Small intestine (tissue), 16 donors: ENCODE measurements around the gene ACADVL. TPM values are rescaled to one million over a fixed set of nuclear protein-coding genes. Genes with fewer than 3 reads are reported as not detected.
"Not testable (repeated sequence)": the region's sequence is repeated elsewhere in the genome, so short reads cannot be mapped to it uniquely, and the experiment has no call there.

Experiments used
- DNase-seq, 2 donors: peaks; one replicate each; pipeline versions ENCODE4 v3.0.0 to v3.0.0-alpha.2; 2013
- FAIRE-seq: peaks from 2 replicates; lab custom pipeline; 2012; peaks lifted over from hg19 to GRCh38; lab: Jason Lieb, UNC
- H3K27ac ChIP-seq, 3 donors: one replicate each; pipeline ENCODE4 v1.5.1; 2013; ENCODE audit warnings: low read length in 2 of 3, mild to moderate bottlenecking in 2 of 3, control low read depth in 1 of 3, inconsistent platforms in 1 of 3, low read depth in 1 of 3, moderate library complexity in 1 of 3
- H3K27me3 ChIP-seq, 3 donors: one replicate each; pipeline ENCODE4 v1.6.1; 2013; ENCODE audit warnings: low read length in 3 of 3, inconsistent platforms in 1 of 3; ENCODE audit not compliant: control insufficient read depth in 3 of 3, insufficient read depth in 3 of 3
- H3K36me3 ChIP-seq, 3 donors: one replicate each; pipeline ENCODE4 v1.6.1; 2013; ENCODE audit warnings: low read length in 3 of 3, inconsistent platforms in 1 of 3, low read depth in 1 of 3, mild to moderate bottlenecking in 1 of 3, moderate library complexity in 1 of 3; ENCODE audit not compliant: control insufficient read depth in 3 of 3, insufficient read depth in 2 of 3
- H3K4me1 ChIP-seq, 3 donors: one replicate each; pipeline ENCODE4 v1.6.1; 2013; ENCODE audit warnings: low read length in 2 of 3, inconsistent platforms in 1 of 3, low read depth in 1 of 3, mild to moderate bottlenecking in 1 of 3, moderate library complexity in 1 of 3; ENCODE audit not compliant: control insufficient read depth in 3 of 3, insufficient read depth in 2 of 3
- H3K4me3 ChIP-seq, 3 donors: one replicate each; pipeline ENCODE4 v1.5.1; 2013; ENCODE audit warnings: low read length in 3 of 3, control low read depth in 1 of 3, inconsistent platforms in 1 of 3, low read depth in 1 of 3, mild to moderate bottlenecking in 1 of 3, moderate library complexity in 1 of 3
- H3K9me3 ChIP-seq, 2 donors: one replicate each; pipeline ENCODE4 v1.6.1; 2013; ENCODE audit warnings: low read depth in 1 of 2, low read length in 1 of 2; ENCODE audit not compliant: control insufficient read depth in 2 of 2, insufficient read depth in 1 of 2
- WGBS, 3 donors: extraction: QIAGEN DNeasy Blood & Tissue Kit; methylation state at CpG; one replicate each; pipeline ENCODE4 v1.1.7; 2013; 5-methylcytosine and 5-hydroxymethylcytosine counted together
- long read RNA-seq, 10 donors: transcript quantifications; one replicate each; lab custom pipeline, GENCODE V29; 2026
- polyA plus RNA-seq, 4 donors: library from polyadenylated mRNA; stranded (reverse) in 3 of 4; unstranded in 1 of 4; fragments of 200-250 nt in 3 of 4; fragments of 120-200 nt in 1 of 4; gene quantifications; one replicate each; pipeline versions ENCODE4 v1.2.1 to v1.2.3, GENCODE V29; 2013
- donor health status: healthy with polysubstance abuse.
- donor health status: control.
- donor health status: control.
- donor health status: Bipolar disorder and iron deficiency.
- donor health status: healthy.

Gene ACADVL
- 1,000 to 10,000 TPM in 2 of 4 donors, 100 to 1,000 TPM in 2; 424 to 2,630 (median 1,444) TPM for polyA plus RNA-seq
- long read RNA-seq, donor 1: 0 reads
- long read RNA-seq, donor 2, transcript ACADVL-206 (8 exons, 1,212 nt): minor isoform, 5 of 33 reads
- long read RNA-seq, donor 2, transcript ACADVL-203 (20 exons, 2,323 nt): major isoform, 13 of 33 reads
- long read RNA-seq, donor 2, partial matches to known transcripts: 0 of 33 reads
- long read RNA-seq, donor 2, other reads (novel, unspliced or antisense): 0 of 33 reads
- long read RNA-seq, donor 3, transcript ACADVL-206 (8 exons, 1,212 nt): minor isoform, 8 of 93 reads
- long read RNA-seq, donor 3, transcript ACADVL-215 (5 exons, 709 nt): minor isoform, 9 of 93 reads
- long read RNA-seq, donor 3, transcript ACADVL-203 (20 exons, 2,323 nt): minor isoform, 5 of 93 reads
- long read RNA-seq, donor 3, transcript ACADVL-214 (1 exons, 1,732 nt): major isoform, 19 of 93 reads
- long read RNA-seq, donor 3, partial matches to known transcripts: 42 of 93 reads
- long read RNA-seq, donor 3, other reads (novel, unspliced or antisense): 0 of 93 reads
- long read RNA-seq, donor 4: 0 reads
- long read RNA-seq, donor 5, transcript ACADVL-214 (1 exons, 1,732 nt): major isoform, 13 of 33 reads
- long read RNA-seq, donor 5, transcript ACADVL-206 (8 exons, 1,212 nt): minor isoform, 6 of 33 reads
- long read RNA-seq, donor 5, partial matches to known transcripts: 0 of 33 reads
- long read RNA-seq, donor 5, other reads (novel, unspliced or antisense): 0 of 33 reads
- long read RNA-seq, donor 6, transcript ACADVL-215 (5 exons, 709 nt): minor isoform, 8 of 99 reads
- long read RNA-seq, donor 6, transcript ACADVL-206 (8 exons, 1,212 nt): minor isoform, 11 of 99 reads
- long read RNA-seq, donor 6, transcript ACADVL-203 (20 exons, 2,323 nt): major isoform, 14 of 99 reads
- long read RNA-seq, donor 6, partial matches to known transcripts: 51 of 99 reads
- long read RNA-seq, donor 6, other reads (novel, unspliced or antisense): 5 of 99 reads
- long read RNA-seq, donor 7, transcript ACADVL-206 (8 exons, 1,212 nt): minor isoform, 8 of 211 reads
- long read RNA-seq, donor 7, transcript ACADVL-214 (1 exons, 1,732 nt): minor isoform, 31 of 211 reads
- long read RNA-seq, donor 7, transcript ACADVL-203 (20 exons, 2,323 nt): major isoform, 67 of 211 reads
- long read RNA-seq, donor 7, transcript ACADVL-209 (2 exons, 562 nt): minor isoform, 13 of 211 reads
- long read RNA-seq, donor 7, partial matches to known transcripts: 73 of 211 reads
- long read RNA-seq, donor 7, other reads (novel, unspliced or antisense): 5 of 211 reads
- long read RNA-seq, donor 8, partial matches to known transcripts: 0 of 6 reads
- long read RNA-seq, donor 8, other reads (novel, unspliced or antisense): 0 of 6 reads
- long read RNA-seq, donor 9, partial matches to known transcripts: 0 of 12 reads
- long read RNA-seq, donor 9, other reads (novel, unspliced or antisense): 0 of 12 reads
- long read RNA-seq, donor 10, transcript ACADVL-203 (20 exons, 2,323 nt): major isoform, 19 of 77 reads
- long read RNA-seq, donor 10, transcript ACADVL-214 (1 exons, 1,732 nt): minor isoform, 13 of 77 reads
- long read RNA-seq, donor 10, transcript ACADVL-215 (5 exons, 709 nt): minor isoform, 8 of 77 reads
- long read RNA-seq, donor 10, transcript ACADVL-206 (8 exons, 1,212 nt): minor isoform, 9 of 77 reads
- long read RNA-seq, donor 10, partial matches to known transcripts: 14 of 77 reads
- long read RNA-seq, donor 10, other reads (novel, unspliced or antisense): 0 of 77 reads

GRCh38 chr17:7219812-7220592 is at the start of gene ACADVL, which contains the start of gene DLG4:
TSS of gene ACADVL (plus strand) at chr17:7219938. CDS start at chr17:7219985, 47 bp downstream.
TSS of gene DLG4 (minus strand) at chr17:7219836.
- Histone ChIP-seq H3K4me1 (peaks cover 0 to 45% (median 8%) of the 10 kb centered on the region in 3 donors), H3K27ac (peak within 1 kb of the TSS; percentile 93 to 100 (median 99)), H3K27me3 (peaks cover 0 to 20% (median 0%) of the 10 kb centered on the region in 3 donors), H3K9me3 (no peaks in the 10 kb centered on the region), H3K4me3 (peak within 1 kb of the TSS; percentile 78 to 91 (median 80)), H3K36me3 (peaks cover 12 to 44% (median 16%) of the 10 kb centered on the region in 3 donors)
- no peak for FAIRE-seq
- WGBS, 3 donors: 0% methylated on average over 46 to 63 of the region's 63 CpGs
- DNase-seq: peak; percentile 92

DNA sequence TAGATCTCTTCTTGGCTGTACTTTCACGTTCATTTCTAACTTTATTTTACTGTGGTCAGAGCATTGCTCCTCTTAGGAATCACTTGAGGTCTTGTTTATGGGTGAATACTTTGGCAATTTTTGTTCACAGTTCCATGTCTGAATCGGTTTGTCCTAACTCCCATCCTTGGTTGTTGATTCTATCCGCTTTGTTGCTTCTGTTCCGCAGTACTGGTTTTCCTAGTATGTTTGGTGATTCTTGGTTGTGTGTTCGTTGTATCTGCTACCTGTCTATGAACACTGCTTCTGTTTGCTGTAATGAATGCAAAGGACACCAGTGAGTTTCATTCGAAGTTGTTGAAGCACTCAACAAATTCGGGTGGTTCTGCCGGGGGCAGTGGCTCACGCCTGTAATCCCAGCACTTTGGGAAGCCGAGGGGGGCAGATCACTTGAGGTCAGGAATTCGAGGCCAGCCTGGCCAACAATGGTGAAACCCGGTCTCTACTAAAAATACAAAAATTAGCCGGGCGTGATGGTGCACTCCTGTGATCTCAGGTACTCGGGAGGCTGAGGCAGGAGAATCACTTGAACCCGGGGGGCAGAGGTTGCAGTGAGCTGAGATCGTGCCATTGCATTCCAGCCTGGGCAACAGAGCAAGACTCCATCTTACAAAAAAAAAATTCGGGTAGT is 47.1 kb upstream of the ACADVL start:
- H3K4me1 ChIP-seq, FAIRE-seq, H3K27ac ChIP-seq, H3K36me3 ChIP-seq, H3K27me3 ChIP-seq, H3K4me3 ChIP-seq, DNase-seq: not testable (repeated sequence)
- 90 to 91% (median 91%) methylated on average over 18 of the region's 18 CpGs for WGBS, 3 donors
- H3K9me3 ChIP-seq: peaks cover 0 to 17% of the 10 kb centered on the region in 2 donors

GRCh38 chr17:7173687-7174602 is 45.8 kb upstream of the ACADVL start:
- no peak for FAIRE-seq
- Histone ChIP-seq H3K27me3 (peaks cover 0 to 12% (median 2%) of the 10 kb centered on the region in 3 donors), H3K4me1 (peaks cover 0 to 15% (median 0%) of the 10 kb centered on the region in 3 donors), H3K9me3 (peaks cover 0 to 11% of the 10 kb centered on the region in 2 donors), H3K36me3 (no peaks in the 10 kb centered on the region), H3K27ac (no peak overlapping the region), H3K4me3 (no peak overlapping the region)
- 56 to 68% (median 67%) methylated on average over 65 to 69 of the region's 69 CpGs for WGBS, 3 donors
- peak; percentile 15 to 40 for DNase-seq

DNA sequence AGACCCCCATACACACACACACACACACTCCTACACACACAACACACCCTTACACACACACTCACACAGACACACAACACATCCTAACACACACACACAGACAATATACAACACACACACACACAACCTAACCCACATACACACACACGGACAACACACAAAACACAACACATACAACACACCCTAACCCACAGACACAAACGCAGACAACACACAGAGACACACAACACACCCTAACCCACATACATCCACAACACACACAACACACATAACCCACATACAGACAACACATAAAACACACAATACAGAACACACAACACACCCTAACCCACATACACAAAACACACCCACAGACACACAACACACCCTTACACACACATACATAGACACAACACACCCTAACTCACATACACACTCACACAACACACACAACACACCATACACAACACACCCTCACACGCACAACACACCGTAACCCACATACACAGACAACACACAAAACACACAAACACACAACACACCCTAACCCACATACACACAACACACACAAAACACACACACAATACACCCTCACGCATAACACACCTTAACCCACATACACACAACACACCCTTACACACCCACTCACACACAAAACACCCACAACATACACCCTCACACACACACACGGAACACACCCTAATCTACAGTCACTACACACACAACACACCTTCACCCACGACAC is 45.0 kb upstream of the ACADVL start:
- Histone ChIP-seq H3K36me3 (no peaks in the 10 kb centered on the region), H3K27ac (no peak overlapping the region), H3K9me3 (peaks cover 0 to 5% of the 10 kb centered on the region in 2 donors), H3K4me1 (peaks cover 0 to 22% (median 0%) of the 10 kb centered on the region in 3 donors), H3K27me3 (peaks cover 0 to 12% (median 2%) of the 10 kb centered on the region in 3 donors), H3K4me3 (no peak overlapping the region)
- FAIRE-seq (no peak), DNase-seq (no peak)
- 79 to 86% (median 83%) methylated on average over 7 of the region's 7 CpGs for WGBS, 3 donors

GRCh38 chr17:7175330-7175733 is 44.4 kb upstream of the ACADVL start:
- WGBS, 3 donors: 92 to 94% (median 93%) methylated on average over 5 of the region's 5 CpGs
- DNase-seq: no peak
- Histone ChIP-seq H3K9me3 (peaks cover 0 to 3% of the 10 kb centered on the region in 2 donors), H3K27ac (no peak overlapping the region), H3K4me3 (no peak overlapping the region), H3K4me1 (peaks cover 0 to 22% (median 0%) of the 10 kb centered on the region in 3 donors), H3K36me3 (no peaks in the 10 kb centered on the region), H3K27me3 (peaks cover 0 to 12% (median 2%) of the 10 kb centered on the region in 3 donors)
- no peak for FAIRE-seq
